ENCODE measurements around the gene MARCHF9.

Gene MARCHF9

DNA sequence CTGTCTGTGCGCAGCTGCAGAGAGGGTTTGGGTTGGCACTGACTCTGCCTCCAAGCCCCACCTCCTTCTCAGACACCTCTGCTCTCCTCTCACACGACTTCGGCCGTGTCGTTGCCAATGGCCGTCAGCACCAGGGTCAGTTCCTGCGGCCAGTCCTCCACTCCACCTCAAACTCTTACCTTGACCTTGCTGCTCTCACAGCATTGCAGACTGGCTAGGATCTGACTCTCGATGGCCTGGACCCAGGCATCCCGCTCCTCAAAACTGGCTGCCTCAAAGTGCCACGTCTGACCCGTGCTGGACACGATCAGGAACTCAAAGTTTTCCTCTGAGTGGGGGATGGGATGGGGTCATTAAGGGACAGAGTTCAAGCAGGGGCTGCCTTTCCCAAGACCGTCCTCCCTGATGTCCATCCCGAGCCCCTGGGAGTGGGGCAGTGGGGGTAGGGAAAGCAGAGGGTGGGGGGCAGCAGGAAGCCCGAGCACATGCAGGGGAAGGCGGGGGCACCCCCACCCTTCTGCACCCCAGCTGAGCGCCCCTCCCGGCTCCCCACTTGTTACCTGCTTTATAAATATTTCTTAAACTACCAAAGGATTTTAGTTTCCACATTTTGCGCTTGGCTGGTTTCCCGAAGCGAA, 27.0 kb upstream of the MARCHF9 start:
- no peak for DNase-seq (ENCODE audit: low read depth)
- TF ChIP-seq, protein P1, sequence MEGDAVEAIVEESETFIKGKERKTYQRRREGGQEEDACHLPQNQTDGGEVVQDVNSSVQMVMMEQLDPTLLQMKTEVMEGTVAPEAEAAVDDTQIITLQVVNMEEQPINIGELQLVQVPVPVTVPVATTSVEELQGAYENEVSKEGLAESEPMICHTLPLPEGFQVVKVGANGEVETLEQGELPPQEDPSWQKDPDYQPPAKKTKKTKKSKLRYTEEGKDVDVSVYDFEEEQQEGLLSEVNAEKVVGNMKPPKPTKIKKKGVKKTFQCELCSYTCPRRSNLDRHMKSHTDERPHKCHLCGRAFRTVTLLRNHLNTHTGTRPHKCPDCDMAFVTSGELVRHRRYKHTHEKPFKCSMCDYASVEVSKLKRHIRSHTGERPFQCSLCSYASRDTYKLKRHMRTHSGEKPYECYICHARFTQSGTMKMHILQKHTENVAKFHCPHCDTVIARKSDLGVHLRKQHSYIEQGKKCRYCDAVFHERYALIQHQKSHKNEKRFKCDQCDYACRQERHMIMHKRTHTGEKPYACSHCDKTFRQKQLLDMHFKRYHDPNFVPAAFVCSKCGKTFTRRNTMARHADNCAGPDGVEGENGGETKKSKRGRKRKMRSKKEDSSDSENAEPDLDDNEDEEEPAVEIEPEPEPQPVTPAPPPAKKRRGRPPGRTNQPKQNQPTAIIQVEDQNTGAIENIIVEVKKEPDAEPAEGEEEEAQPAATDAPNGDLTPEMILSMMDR (IDR thresholded peaks at IDR 0.05; ENCODE audit: low read depth, low read length) = no peak
- no peak for TF ChIP-seq MYC (IDR thresholded peaks at IDR 0.05; ENCODE audit: low read depth, low read length)
- no peak for TF ChIP-seq POLR2A (IDR thresholded peaks at IDR 0.05; ENCODE audit: extremely low read depth, insufficient read length)
- TF ChIP-seq, protein P2, sequence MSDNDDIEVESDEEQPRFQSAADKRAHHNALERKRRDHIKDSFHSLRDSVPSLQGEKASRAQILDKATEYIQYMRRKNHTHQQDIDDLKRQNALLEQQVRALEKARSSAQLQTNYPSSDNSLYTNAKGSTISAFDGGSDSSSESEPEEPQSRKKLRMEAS (IDR thresholded peaks at IDR 0.05; ENCODE audit: low read depth, low read length) = no peak
- no peak overlapping the region for H3K4me3 ChIP-seq (ENCODE audit: low read depth, low read length)

DNA sequence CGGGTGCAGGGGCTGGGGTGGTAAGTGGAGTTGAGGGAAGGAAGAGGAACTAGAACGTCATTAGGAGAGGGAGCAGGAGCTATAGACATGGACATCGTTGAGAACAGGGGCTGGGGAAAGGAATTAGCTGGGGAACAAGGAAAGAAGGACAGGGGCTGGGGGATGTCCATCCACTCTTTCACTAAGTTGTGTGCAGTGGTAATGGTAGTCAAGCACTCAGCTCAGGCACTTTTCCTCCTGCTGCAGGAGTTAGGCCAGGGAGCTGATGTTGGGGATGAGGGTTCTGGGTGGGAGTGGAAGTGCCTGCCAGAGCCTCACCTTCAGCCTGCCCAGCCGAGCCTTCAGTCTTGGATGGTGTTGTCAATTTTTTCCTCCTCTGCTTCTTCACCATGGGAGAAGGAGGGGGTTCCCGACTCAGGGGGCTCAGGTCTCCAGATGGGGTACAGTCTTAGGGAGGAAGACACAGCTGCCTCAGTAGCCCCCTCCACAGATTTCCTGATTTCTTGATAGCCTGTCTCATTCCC, 25.5 kb upstream of the MARCHF9 start:
- TF ChIP-seq POLR2A (IDR thresholded peaks at IDR 0.05; ENCODE audit: extremely low read depth, insufficient read length) (no peak), MYC (IDR thresholded peaks at IDR 0.05; ENCODE audit: low read depth, low read length) (no peak)
- TF ChIP-seq, protein P1 (IDR thresholded peaks at IDR 0.05; ENCODE audit: low read depth, low read length) = no peak
- TF ChIP-seq, protein P2 (IDR thresholded peaks at IDR 0.05; ENCODE audit: low read depth, low read length) = no peak
- H3K4me3 ChIP-seq (ENCODE audit: low read depth, low read length) = no peak overlapping the region
- no peak for DNase-seq (ENCODE audit: low read depth)

DNA sequence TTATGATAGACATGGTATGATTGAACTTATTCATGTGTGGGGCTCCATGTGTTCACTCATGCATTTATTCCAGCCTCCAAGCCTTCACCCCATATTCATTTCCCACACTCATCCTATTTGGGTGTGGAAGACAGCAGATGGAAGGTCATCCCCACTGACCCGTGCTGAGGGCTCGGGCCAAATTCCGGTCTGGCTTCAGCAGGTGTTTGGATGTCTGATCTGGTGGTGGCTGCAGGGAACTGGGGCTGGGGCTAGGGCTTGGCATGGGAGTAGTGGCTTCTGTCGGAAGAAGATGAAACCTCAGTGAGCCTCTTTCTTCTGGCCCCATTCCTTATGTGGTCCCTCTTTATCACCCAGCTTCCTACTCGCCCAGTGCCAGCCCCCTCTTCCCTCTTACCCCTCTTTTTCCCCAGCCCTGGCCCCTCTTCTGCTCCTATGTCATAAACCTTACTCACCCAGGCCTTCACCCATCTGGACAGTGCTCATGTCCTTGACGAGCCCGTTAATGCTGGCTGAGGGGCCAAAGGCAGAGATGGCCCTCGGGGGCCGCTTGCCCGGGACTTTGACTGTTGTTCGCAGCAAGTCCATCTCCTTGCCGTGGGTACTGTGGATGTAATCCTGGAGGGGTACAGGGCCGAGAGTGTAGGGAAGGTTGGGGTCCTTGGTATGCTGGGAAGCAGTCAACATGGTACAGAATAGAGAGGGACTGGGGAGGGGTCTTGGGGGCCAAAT, 24.4 kb upstream of the MARCHF9 start:
- H3K4me3 ChIP-seq (ENCODE audit: low read depth, low read length) = no peak overlapping the region
- TF ChIP-seq MYC (IDR thresholded peaks at IDR 0.05; ENCODE audit: low read depth, low read length) (no peak), POLR2A (IDR thresholded peaks at IDR 0.05; ENCODE audit: extremely low read depth, insufficient read length) (no peak)
- TF ChIP-seq, protein P1 (IDR thresholded peaks at IDR 0.05; ENCODE audit: low read depth, low read length) = no peak
- TF ChIP-seq, protein P2 (IDR thresholded peaks at IDR 0.05; ENCODE audit: low read depth, low read length) = no peak
- DNase-seq (ENCODE audit: low read depth) = no peak

DNA sequence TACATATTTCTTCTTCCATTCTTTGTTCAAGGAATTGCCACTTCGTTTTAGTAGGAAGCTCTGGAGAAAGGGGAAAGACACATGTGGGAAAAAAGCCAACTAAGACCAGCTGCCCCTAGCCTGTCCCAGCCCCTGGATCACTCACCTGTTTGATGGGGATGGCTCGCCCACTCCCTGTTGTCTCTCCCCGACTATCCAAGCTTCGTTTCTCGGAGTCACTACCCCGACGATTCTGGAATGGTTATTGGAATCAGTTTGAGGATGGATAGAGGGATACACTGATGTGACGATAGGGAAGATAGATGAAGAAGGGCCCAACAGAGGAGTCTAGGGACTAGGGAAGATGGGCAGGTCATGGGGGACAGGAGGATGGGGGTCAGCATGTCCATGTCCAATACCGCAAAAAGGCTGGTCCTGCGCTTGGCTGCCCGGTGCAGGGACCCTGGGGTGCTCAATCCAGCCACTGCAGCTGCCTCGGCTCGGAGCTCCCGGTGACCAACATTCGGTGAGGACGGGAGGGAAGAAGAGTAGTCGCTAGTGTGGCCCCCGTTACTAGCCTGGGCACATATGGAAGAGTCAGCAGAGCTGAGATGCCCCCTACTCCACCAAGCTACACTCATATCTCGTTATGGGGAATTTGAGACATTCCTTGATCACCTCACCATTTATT, 23.4 kb upstream of the MARCHF9 start:
- DNase-seq (ENCODE audit: low read depth) = no peak
- no peak overlapping the region for H3K4me3 ChIP-seq (ENCODE audit: low read depth, low read length)
- no peak for TF ChIP-seq MYC (IDR thresholded peaks at IDR 0.05; ENCODE audit: low read depth, low read length)

DNA sequence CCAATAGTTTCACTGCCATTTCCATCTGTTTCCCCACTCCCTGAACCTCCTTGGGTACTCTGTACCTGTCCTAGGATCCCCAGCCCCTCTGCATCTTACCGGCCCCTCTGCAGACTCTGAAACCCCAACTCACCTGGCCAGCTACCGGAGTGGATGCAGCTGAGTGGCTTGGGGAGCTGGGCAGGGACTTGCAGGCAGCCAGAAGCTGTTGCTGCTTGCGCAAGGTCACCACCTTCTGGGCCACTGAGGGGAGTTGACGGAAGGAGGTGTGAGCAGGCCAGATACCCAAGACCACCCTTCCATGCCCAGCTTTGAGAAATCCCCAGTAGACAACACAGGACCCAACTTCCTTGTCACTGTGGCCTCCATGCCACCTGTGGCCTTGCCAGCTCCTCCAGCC, 22.6 kb upstream of the MARCHF9 start:
- no peak overlapping the region for H3K4me3 ChIP-seq (ENCODE audit: low read depth, low read length)
- TF ChIP-seq MYC (IDR thresholded peaks at IDR 0.05; ENCODE audit: low read depth, low read length) = no peak
- TF ChIP-seq POLR2A (IDR thresholded peaks at IDR 0.05; ENCODE audit: extremely low read depth, insufficient read length) = no peak
- TF ChIP-seq, protein P1 (IDR thresholded peaks at IDR 0.05; ENCODE audit: low read depth, low read length) = no peak
- TF ChIP-seq, protein P2 (IDR thresholded peaks at IDR 0.05; ENCODE audit: low read depth, low read length) = no peak
- DNase-seq (ENCODE audit: low read depth) = no peak

All from NB4 (cell line).